Neuronal stem cell (in vitro differentiated cells): ENCODE results near the gene ATP9B.

Experiments used
- DNase-seq: peaks from one replicate; pipeline ENCODE4 v3.0.0-alpha.2; 2013; ENCODE audit warnings: low spot score
- H2AFZ ChIP-seq: one replicate; pipeline ENCODE4 v1.6.1; 2013; ENCODE audit warnings: mild to moderate bottlenecking, low read length, inconsistent platforms
- H2AK5ac ChIP-seq: 2 replicates; pipeline ENCODE4 v1.6.1; 2013; ENCODE audit warnings: low read depth, mild to moderate bottlenecking, inconsistent platforms, low read length, moderate library complexity, mixed read lengths
- H2BK120ac ChIP-seq: 2 replicates; pipeline ENCODE4 v1.6.1; 2013; ENCODE audit warnings: low read depth, mild to moderate bottlenecking, inconsistent platforms, low read length, moderate library complexity, mixed read lengths
- H2BK12ac ChIP-seq: one replicate; pipeline ENCODE4 v1.6.1; 2013; ENCODE audit warnings: low read length, inconsistent platforms
- H2BK15ac ChIP-seq: 2 replicates; pipeline ENCODE4 v1.6.1; 2013; ENCODE audit warnings: mild to moderate bottlenecking, low read length, inconsistent platforms, mixed read lengths
- H2BK5ac ChIP-seq: one replicate; pipeline ENCODE4 v1.6.1; 2013; ENCODE audit warnings: inconsistent platforms, mild to moderate bottlenecking, low read length, moderate library complexity
- H3K14ac ChIP-seq: one replicate; pipeline ENCODE4 v1.6.1; 2013; ENCODE audit warnings: low read length, inconsistent platforms
- H3K18ac ChIP-seq: 2 replicates; pipeline ENCODE4 v1.6.1; 2013; ENCODE audit warnings: low read length, inconsistent platforms
- H3K23ac ChIP-seq: 2 replicates; pipeline ENCODE4 v1.6.1; 2013; ENCODE audit warnings: low read depth, mild to moderate bottlenecking, mixed read lengths, low read length, inconsistent platforms; ENCODE audit not compliant: poor library complexity
- H3K27ac ChIP-seq: replicated peaks from 3 replicates; pipeline ENCODE4 v1.5.1; 2013; ENCODE audit warnings: low read length, inconsistent platforms
- H3K27me3 ChIP-seq, 3 experiments: 2 replicates each; pipeline ENCODE4 v1.6.1; 2013; ENCODE audit warnings: low read length in 3 of 3, mild to moderate bottlenecking in 2 of 3, inconsistent platforms in 1 of 3, low read depth in 1 of 3, mixed read lengths in 1 of 3, moderate library complexity in 1 of 3; ENCODE audit not compliant: control insufficient read depth in 3 of 3, insufficient read depth in 3 of 3
- H3K36me3 ChIP-seq, 2 donors: replicated peaks in 1 of 2; 2 replicates each; pipeline ENCODE4 v1.6.1; 2013; ENCODE audit warnings: low read length in 2 of 2; ENCODE audit not compliant: control insufficient read depth in 2 of 2, insufficient read depth in 2 of 2
- H3K4ac ChIP-seq: 2 replicates; pipeline ENCODE4 v1.6.1; 2013; ENCODE audit warnings: inconsistent platforms, mild to moderate bottlenecking, low read length, moderate library complexity
- H3K4me1 ChIP-seq, 2 donors: 1 replicate in 1 of 2; 2 replicates in 1 of 2; pipeline ENCODE4 v1.6.1; 2013; ENCODE audit warnings: low read length in 2 of 2, low read depth in 1 of 2; ENCODE audit not compliant: control insufficient read depth in 2 of 2, insufficient read depth in 1 of 2
- H3K4me2 ChIP-seq: one replicate; pipeline ENCODE4 v1.6.1; 2013; ENCODE audit warnings: mild to moderate bottlenecking, low read length, inconsistent platforms; ENCODE audit not compliant: insufficient read depth, poor library complexity, severe bottlenecking
- H3K4me3 ChIP-seq, 2 donors: 2 replicates each; pipeline ENCODE4 v1.5.1; 2013; ENCODE audit warnings: low read length in 2 of 2, mild to moderate bottlenecking in 2 of 2, inconsistent platforms in 1 of 2, moderate library complexity in 1 of 2
- H3K79me1 ChIP-seq: one replicate; pipeline ENCODE4 v1.6.1; 2013; ENCODE audit warnings: low read depth, mild to moderate bottlenecking, inconsistent platforms, low read length, moderate library complexity
- H3K9ac ChIP-seq: one replicate; pipeline ENCODE4 v1.6.1; 2013; ENCODE audit warnings: mild to moderate bottlenecking, low read depth, low read length, inconsistent platforms; ENCODE audit not compliant: poor library complexity
- H3K9me3 ChIP-seq, 2 donors: replicated peaks in 1 of 2; 2 replicates each; pipeline versions ENCODE3 to v1.6.1; 2013; ENCODE audit warnings: low read length in 2 of 2, mild to moderate bottlenecking in 2 of 2, inconsistent platforms in 1 of 2, low read depth in 1 of 2, mixed read lengths in 1 of 2, moderate library complexity in 1 of 2; ENCODE audit not compliant: control insufficient read depth in 2 of 2, insufficient read depth in 1 of 2
- H4K8ac ChIP-seq: one replicate; pipeline ENCODE4 v1.6.1; 2013; ENCODE audit warnings: low read depth, mild to moderate bottlenecking, inconsistent platforms, low read length, moderate library complexity
- H4K91ac ChIP-seq: one replicate; pipeline ENCODE4 v1.6.1; 2013; ENCODE audit warnings: low read length, low read depth, mild to moderate bottlenecking, inconsistent platforms; ENCODE audit not compliant: poor library complexity
- WGBS, 2 donors: extraction: QIAGEN DNeasy Blood & Tissue Kit; methylation state at CpG; one replicate each; pipeline ENCODE4 v1.1.7; 2013; ENCODE audit warnings: missing lambda C conversion rate in 2 of 2, mixed read lengths in 1 of 2; ENCODE audit not compliant: insufficient read length in 2 of 2, insufficient replicate concordance in 1 of 2; ENCODE audit errors: extremely low coverage in 2 of 2; 5-methylcytosine and 5-hydroxymethylcytosine counted together

The ATP9B gene

GRCh38 chr18:79104137-79104536 lies 34.9 kb downstream of the ATP9B start:
- Histone ChIP-seq H4K91ac (no peak overlapping the region), H3K79me1 (peaks cover 3% of the 10 kb centered on the region), H3K4me3 (no peak overlapping the region), H3K27me3 (no peaks in the 10 kb centered on the region), H2BK15ac (no peak overlapping the region), H4K8ac (no peak overlapping the region), H2AK5ac (no peak overlapping the region), H2BK12ac (no peak overlapping the region), H3K18ac (no peak overlapping the region), H3K23ac (no peak overlapping the region), H3K4me1 (no peaks in the 10 kb centered on the region), H3K4ac (no peak overlapping the region), H2BK120ac (no peak overlapping the region), H3K9ac (no peak overlapping the region), H3K4me2 (no peak overlapping the region), H3K27ac (no peak overlapping the region), H3K36me3 (peaks cover 0 to 22% of the 10 kb centered on the region in 2 donors), H2AFZ (no peak overlapping the region), H3K9me3 (peaks cover 0 to 9% of the 10 kb centered on the region in 2 donors), H2BK5ac (no peak overlapping the region), H3K14ac (no peak overlapping the region)
- no CpG with 5 or more reads among the region's 2 CpGs for WGBS, 2 donors
- no peak for DNase-seq

- H3K36me3 ChIP-seq, result peaks cover 0 to 20% of the 10 kb centered on the region in 2 donors
- H2BK12ac ChIP-seq, result no peak overlapping the region
- peaks cover 3% of the 10 kb centered on the region for H3K79me1 ChIP-seq
- H4K91ac ChIP-seq, result no peak overlapping the region
- no peak overlapping the region for H3K14ac ChIP-seq
- H3K18ac ChIP-seq, result no peak overlapping the region
- no peak overlapping the region for H2BK120ac ChIP-seq
- no CpG with 5 or more reads among the region's 6 CpGs for WGBS, 2 donors
- DNase-seq, result no peak
- no peak overlapping the region for H2BK5ac ChIP-seq
- no peak overlapping the region for H3K9ac ChIP-seq
- no peaks in the 10 kb centered on the region for H3K4me1 ChIP-seq
- H3K4ac ChIP-seq, result no peak overlapping the region
- H3K9me3 ChIP-seq, result peaks cover 0 to 6% of the 10 kb centered on the region in 2 donors
- no peak overlapping the region for H3K4me2 ChIP-seq
- no peak overlapping the region for H3K4me3 ChIP-seq
- no peak overlapping the region for H2AFZ ChIP-seq
- no peak overlapping the region for H2AK5ac ChIP-seq
- H3K27ac ChIP-seq, result no peak overlapping the region
- H2BK15ac ChIP-seq, result no peak overlapping the region
- no peak overlapping the region for H3K23ac ChIP-seq
- no peak overlapping the region for H4K8ac ChIP-seq
- H3K27me3 ChIP-seq, result no peaks in the 10 kb centered on the region
Observed at GRCh38 chr18:79105455-79105854, 36.3 kb downstream of the ATP9B start.

- H3K4me3 ChIP-seq, result no peak overlapping the region
- no peak for DNase-seq
Observed at GRCh38 chr18:79106084-79106483, 36.9 kb downstream of the ATP9B start.

GRCh38 chr18:79107886-79108285 lies 38.7 kb downstream of the ATP9B start:
- no peak overlapping the region for H3K27ac ChIP-seq
- WGBS, 2 donors, result no CpG with 5 or more reads among the region's 4 CpGs
- peaks cover 0 to 15% of the 10 kb centered on the region in 2 donors for H3K36me3 ChIP-seq
- H2AK5ac ChIP-seq, result no peak overlapping the region
- H3K9me3 ChIP-seq, result no peaks in the 10 kb centered on the region
- H3K4me2 ChIP-seq, result no peak overlapping the region
- no peak overlapping the region for H3K14ac ChIP-seq
- no peak overlapping the region for H4K91ac ChIP-seq
- H3K4me3 ChIP-seq, result no peak overlapping the region
- H4K8ac ChIP-seq, result no peak overlapping the region
- H2BK120ac ChIP-seq, result no peak overlapping the region
- no peak overlapping the region for H2BK12ac ChIP-seq
- no peak for DNase-seq
- H2BK5ac ChIP-seq, result no peak overlapping the region
- H3K79me1 ChIP-seq, result peaks cover 1% of the 10 kb centered on the region
- no peak overlapping the region for H3K9ac ChIP-seq
- no peaks in the 10 kb centered on the region for H3K4me1 ChIP-seq
- H2BK15ac ChIP-seq, result no peak overlapping the region
- H3K23ac ChIP-seq, result peak overlapping the region; percentile 17
- no peak overlapping the region for H3K4ac ChIP-seq
- H2AFZ ChIP-seq, result no peak overlapping the region
- H3K18ac ChIP-seq, result no peak overlapping the region
- no peaks in the 10 kb centered on the region for H3K27me3 ChIP-seq

More at GRCh38 chr18:79106084-79106483, 36.9 kb downstream of the ATP9B start:
- no peak overlapping the region for H2BK15ac ChIP-seq
- H3K23ac ChIP-seq, result no peak overlapping the region
- H3K4ac ChIP-seq, result no peak overlapping the region
- H3K36me3 ChIP-seq, result peaks cover 0 to 20% of the 10 kb centered on the region in 2 donors
- no peak overlapping the region for H2AFZ ChIP-seq
- no peak overlapping the region for H4K91ac ChIP-seq
- H2BK5ac ChIP-seq, result no peak overlapping the region
- peaks cover 3% of the 10 kb centered on the region for H3K79me1 ChIP-seq
- H3K4me2 ChIP-seq, result no peak overlapping the region
- peaks cover 0 to 6% of the 10 kb centered on the region in 2 donors for H3K9me3 ChIP-seq
- no peak overlapping the region for H2BK12ac ChIP-seq
- H4K8ac ChIP-seq, result no peak overlapping the region
- no peaks in the 10 kb centered on the region for H3K4me1 ChIP-seq
- no CpG with 5 or more reads among the region's 5 CpGs for WGBS, 2 donors
- H2AK5ac ChIP-seq, result no peak overlapping the region
- H3K27me3 ChIP-seq, result no peaks in the 10 kb centered on the region
- no peak overlapping the region for H2BK120ac ChIP-seq
- H3K27ac ChIP-seq, result no peak overlapping the region
- H3K14ac ChIP-seq, result no peak overlapping the region
- no peak overlapping the region for H3K9ac ChIP-seq
- no peak overlapping the region for H3K18ac ChIP-seq
